GM13976 (cell line): Measurements from ENCODE around the gene DNM1L.

Experiments used
- DNase-seq: peaks from one replicate; pipeline ENCODE4 v3.0.0; 2012; ENCODE audit warnings: low spot score
- CTCF ChIP-seq: IDR thresholded peaks from 2 replicates; pipeline ENCODE4 v1.5.1; 2012; ENCODE audit warnings: borderline replicate concordance, mild to moderate bottlenecking; ENCODE audit not compliant: insufficient read depth; ENCODE audit errors: extremely low read depth, missing control alignments, control extremely low read depth
- in situ Hi-C: fragments of 300-500 bp; cut with MboI; formaldehyde crosslinking; loops from one replicate; pipeline ENCODE4 v1.12.0; 2022; ENCODE audit warnings: low sequenced_read_pairs, mixed read lengths, inconsistent platforms; ENCODE audit not compliant: unreplicated experiment

DNM1L gene

GRCh38 chr12:32770141-32770540 lies 91.0 kb downstream of the DNM1L start:
- DNase-seq, result no peak
- no peak for TF ChIP-seq CTCF
- in situ Hi-C loops, result loop anchor here (25.0 kb wide), 1 partner anchor 142 kb away; no protein-coding TSS in a partner anchor

GRCh38 chr12:32773691-32774090 lies 94.6 kb downstream of the DNM1L start:
- no peak for TF ChIP-seq CTCF
- DNase-seq, result no peak
- in situ Hi-C loops, result loop anchor here (25.0 kb wide), 1 partner anchor 139 kb away; no protein-coding TSS in a partner anchor

GRCh38 chr12:32776258-32776657 lies 97.2 kb downstream of the DNM1L start:
- no peak for TF ChIP-seq CTCF
- no peak for DNase-seq
- in situ Hi-C loops, result no loop called here

- no peak for TF ChIP-seq CTCF
- DNase-seq, result peak; percentile 29
- in situ Hi-C loops, result no loop called here
Measured at GRCh38 chr12:32777159-32777558, 98.1 kb downstream of the DNM1L start.

- DNase-seq, result no peak
- no peak for TF ChIP-seq CTCF
- in situ Hi-C loops, result no loop called here
Measured at GRCh38 chr12:32777691-32778175, 98.6 kb downstream of the DNM1L start.

GRCh38 chr12:32780071-32780470 lies 101.0 kb downstream of the DNM1L start:
- in situ Hi-C loops, result no loop called here
- TF ChIP-seq CTCF, result no peak
- DNase-seq, result no peak
